ENCODE measurements around the gene ATXN7L1.
"Not testable (repeated sequence)": the region's sequence is repeated elsewhere in the genome, so short reads cannot be mapped to it uniquely, and the experiment has no call there.

The ATXN7L1 gene

GRCh38 chr7:105887569-105888189 lies 11.3 kb upstream of the ATXN7L1 start:
- no peak for DNase-seq

GRCh38 chr7:105886776-105887175 lies 10.4 kb upstream of the ATXN7L1 start:
- no peak for DNase-seq

- DNase-seq, result no peak
These were observed 9.2 kb upstream of the ATXN7L1 start for GRCh38 chr7:105885387-105886111.

GRCh38 chr7:105883179-105883578 lies 6.8 kb upstream of the ATXN7L1 start:
- not testable (repeated sequence) for DNase-seq

- DNase-seq, result no peak
These were observed 5.0 kb upstream of the ATXN7L1 start for GRCh38 chr7:105881439-105881838.

- DNase-seq, result no peak
These were observed 4.4 kb upstream of the ATXN7L1 start for GRCh38 chr7:105880571-105881330.

- DNase-seq, result no peak
These were observed 3.4 kb upstream of the ATXN7L1 start for GRCh38 chr7:105879782-105880181.

- DNase-seq, result no peak
These were observed 2.6 kb upstream of the ATXN7L1 start for GRCh38 chr7:105878746-105879605.

- DNase-seq, result no peak
These were observed 1.3 kb upstream of the ATXN7L1 start for GRCh38 chr7:105877736-105878135.

GRCh38 chr7:105876964-105877601 lies 684 bp upstream of the ATXN7L1 start:
- no peak for DNase-seq

GRCh38 chr7:105875505-105875904 lies 894 bp downstream of the ATXN7L1 start:
- no peak for DNase-seq

- no peak for DNase-seq
These were observed 2.3 kb downstream of the ATXN7L1 start for GRCh38 chr7:105874055-105874454.

GRCh38 chr7:105872491-105872890 lies 3.9 kb downstream of the ATXN7L1 start:
- DNase-seq, result no peak

GRCh38 chr7:105871142-105871541 lies 5.3 kb downstream of the ATXN7L1 start:
- DNase-seq, result no peak

GRCh38 chr7:105866102-105866801 lies 10.1 kb downstream of the ATXN7L1 start:
- no peak for DNase-seq

GRCh38 chr7:105863876-105864275 lies 12.5 kb downstream of the ATXN7L1 start:
- no peak for DNase-seq

- no peak for DNase-seq
These were observed 13.6 kb downstream of the ATXN7L1 start for GRCh38 chr7:105862770-105863169.

GRCh38 chr7:105862276-105862675 lies 14.1 kb downstream of the ATXN7L1 start:
- DNase-seq, result no peak

- no peak for DNase-seq
These were observed 15.2 kb downstream of the ATXN7L1 start for GRCh38 chr7:105861224-105861623.

- no peak for DNase-seq
These were observed 15.6 kb downstream of the ATXN7L1 start for GRCh38 chr7:105860793-105861192.

All from T-helper 9 cell (primary cell).